GF-D8 (cell line): ENCODE measurements around the gene STOM.

ENCODE experiments used
- DNase-seq: peaks from one replicate; lab custom pipeline; 2025; lab: John Stamatoyannopoulos, UW

STOM gene

GRCh38 chr9:121348221-121348620, 21.8 kb downstream of the STOM start:
- no peak for DNase-seq

- no peak for DNase-seq
Observed at GRCh38 chr9:121345070-121345469, 25.0 kb downstream of the STOM start.

- DNase-seq: no peak
Observed at GRCh38 chr9:121344184-121344583, 25.9 kb downstream of the STOM start.

- DNase-seq: no peak
Observed at GRCh38 chr9:121340676-121341392, 29.2 kb downstream of the STOM start.

GRCh38 chr9:121339437-121339836, 30.6 kb downstream of the STOM start:
- DNase-seq: no peak

GRCh38 chr9:121336665-121337064, 33.4 kb downstream of the STOM start:
- DNase-seq: no peak

GRCh38 chr9:121333950-121334773, 35.9 kb downstream of the STOM start:
- no peak for DNase-seq

GRCh38 chr9:121331992-121332685, 37.9 kb downstream of the STOM start:
- no peak for DNase-seq

- DNase-seq: no peak
Observed at GRCh38 chr9:121331549-121331948, 38.5 kb downstream of the STOM start.

- DNase-seq: no peak
Observed at GRCh38 chr9:121328876-121329681, 41.0 kb downstream of the STOM start.

- no peak for DNase-seq
Observed at GRCh38 chr9:121328476-121328875, 41.6 kb downstream of the STOM start.

- no peak for DNase-seq
Observed at GRCh38 chr9:121326901-121327613, 43.0 kb downstream of the STOM start.

GRCh38 chr9:121326130-121326838, 43.8 kb downstream of the STOM start:
- no peak for DNase-seq

- DNase-seq: no peak
Observed at GRCh38 chr9:121325387-121325786, 44.7 kb downstream of the STOM start.

GRCh38 chr9:121324755-121325154, 45.3 kb downstream of the STOM start:
- DNase-seq: no peak

- DNase-seq: no peak
Observed at GRCh38 chr9:121324316-121324715, 45.7 kb downstream of the STOM start.

- DNase-seq: no peak
Observed at GRCh38 chr9:121323449-121324151, 46.5 kb downstream of the STOM start.

- no peak for DNase-seq
Observed at GRCh38 chr9:121322737-121323448, 47.2 kb downstream of the STOM start.

- no peak for DNase-seq
Observed at GRCh38 chr9:121322037-121322736, 47.9 kb downstream of the STOM start.
